Metanephros (tissue), 1 donor: ENCODE measurements around the gene HMBS. TPM values are rescaled to one million over a fixed set of nuclear protein-coding genes. Genes with fewer than 3 reads are reported as not detected.

Source experiments
- total RNA-seq: library from RNA; depleted of rRNA; stranded (reverse); fragments of >200 nt; gene quantifications from one replicate; pipeline ENCODE4 v1.2.3, GENCODE V29; 2014

HMBS gene
- 19.7 TPM for total RNA-seq

GRCh38 chr11:119084663-119085436 is at the start of gene HMBS:
HMBS (plus strand) TSS chr11:119084881; CDS start chr11:119085034, 153 bp downstream.

GRCh38 chr11:119057000-119057769 is 27.5 kb upstream of the HMBS start, which contains the start of gene HYOU1:
HYOU1 (minus strand) TSS chr11:119057205; CDS start chr11:119056160, 1,045 bp downstream.

GRCh38 chr11:119067371-119068222 is 17.1 kb upstream of the HMBS start, which contains the start of gene VPS11:
VPS11 (plus strand) TSS chr11:119067818; CDS start chr11:119067824, 6 bp downstream.

GRCh38 chr11:119101759-119102423 is 17.2 kb downstream of the HMBS start, which contains the start of gene DPAGT1:
DPAGT1 (minus strand) TSS chr11:119101853; CDS start chr11:119101655, 198 bp downstream.

GRCh38 chr11:119106564-119107537 is 22.2 kb downstream of the HMBS start, which contains the start of gene C2CD2L:
C2CD2L (plus strand) TSS chr11:119107344; CDS start chr11:119107742, 398 bp downstream.

GRCh38 chr11:119121008-119121810 is 36.5 kb downstream of the HMBS start, which contains the start of gene HINFP:
HINFP (plus strand) TSS chr11:119121580; CDS start chr11:119126945, 5,365 bp downstream.

Other genes starting within 250 kb of the HMBS start
- 0.06 TPM for gene CXCR5, start 201.0 kb upstream of the HMBS start, total RNA-seq
- 31.4 TPM for gene BCL9L, start 159.0 kb upstream of the HMBS start, total RNA-seq
- 7.9 TPM for gene UPK2, start 128.6 kb upstream of the HMBS start, total RNA-seq
- not detected for gene FOXR1, start 113.1 kb upstream of the HMBS start, total RNA-seq
- gene CENATAC, start 86.7 kb upstream of the HMBS start, total RNA-seq, result 30.3 TPM
- 541 TPM for gene RPS25, start 66.5 kb upstream of the HMBS start, total RNA-seq
- gene TRAPPC4, start 66.1 kb upstream of the HMBS start, total RNA-seq, result 58.5 TPM
- 35.3 TPM for gene SLC37A4, start 54.0 kb upstream of the HMBS start, total RNA-seq
- 64.1 TPM for gene HYOU1, start 27.7 kb upstream of the HMBS start, total RNA-seq
- 40.3 TPM for gene VPS11, start 17.1 kb upstream of the HMBS start, total RNA-seq
- 20.0 TPM for gene DPAGT1, start 17.0 kb downstream of the HMBS start, total RNA-seq
- gene C2CD2L, start 22.5 kb downstream of the HMBS start, total RNA-seq, result 6.9 TPM
- 26.6 TPM for gene HINFP, start 36.7 kb downstream of the HMBS start, total RNA-seq
- 0.76 TPM for gene ABCG4, start 64.2 kb downstream of the HMBS start, total RNA-seq
- 23.4 TPM for gene NLRX1, start 83.8 kb downstream of the HMBS start, total RNA-seq
- gene NHERF4, start 100.6 kb downstream of the HMBS start, total RNA-seq, result 12.4 TPM
- 15.9 TPM for gene CBL, start 121.5 kb downstream of the HMBS start, total RNA-seq
- gene MCAM, start 232.2 kb downstream of the HMBS start, total RNA-seq, result 117 TPM
- 13.8 TPM for gene RNF26, start 249.6 kb downstream of the HMBS start, total RNA-seq